Activated CD4-positive, alpha-beta T cell treated with anti-CD3 and anti-CD28 coated beads, Interleukin-2, amount 50 U/mL, for 4 hours (primary cell): ENCODE measurements around the gene SPATA31D3.
"Not testable (repeated sequence)": the region's sequence is repeated elsewhere in the genome, so short reads cannot be mapped to it uniquely, and the experiment has no call there.

Experiments used
- DNase-seq, 2 experiments: peaks; one replicate each; pipeline ENCODE4 v3.0.0-alpha.2; 2020

SPATA31D3 gene

GRCh38 chr9:81943393-81943792, at the start of gene SPATA31D3:
SPATA31D3 (plus strand) TSS chr9:81943500; CDS start chr9:81943586, 86 bp downstream.
- DNase-seq, result not testable (repeated sequence)

- no peak for DNase-seq
Observed at GRCh38 chr9:81893929-81894328, 49.4 kb upstream of the SPATA31D3 start.

- DNase-seq, result no peak
Observed at GRCh38 chr9:81894891-81895290, 48.4 kb upstream of the SPATA31D3 start.

GRCh38 chr9:81896070-81896469, 47.2 kb upstream of the SPATA31D3 start:
- no peak for DNase-seq

GRCh38 chr9:81898851-81899250, 44.4 kb upstream of the SPATA31D3 start:
- DNase-seq, result no peak

GRCh38 chr9:81902196-81902595, 41.1 kb upstream of the SPATA31D3 start:
- DNase-seq, result no peak

- no peak for DNase-seq
Observed at GRCh38 chr9:81902626-81903025, 40.7 kb upstream of the SPATA31D3 start.

GRCh38 chr9:81906671-81907070, 36.6 kb upstream of the SPATA31D3 start:
- DNase-seq, result no peak

- no peak for DNase-seq
Observed at GRCh38 chr9:81912135-81912534, 31.2 kb upstream of the SPATA31D3 start.

GRCh38 chr9:81915801-81916505, 27.3 kb upstream of the SPATA31D3 start:
- DNase-seq, result no peak

- not testable (repeated sequence) for DNase-seq
Observed at GRCh38 chr9:81918507-81918906, 24.8 kb upstream of the SPATA31D3 start.

- DNase-seq, result not testable (repeated sequence)
Observed at GRCh38 chr9:81928305-81928704, 15.0 kb upstream of the SPATA31D3 start, which contains the start of gene SPATA31D4. SPATA31D4 (plus strand) TSS chr9:81928428; CDS start chr9:81928514, 86 bp downstream.

- not testable (repeated sequence) for DNase-seq
Observed at GRCh38 chr9:81930147-81930546, 13.2 kb upstream of the SPATA31D3 start.

- DNase-seq, result not testable (repeated sequence)
Observed at GRCh38 chr9:81933547-81933946, 9.8 kb upstream of the SPATA31D3 start.

- DNase-seq, result not testable (repeated sequence)
Observed at GRCh38 chr9:81948650-81949049, 5.3 kb downstream of the SPATA31D3 start.

GRCh38 chr9:81953096-81953495, 9.8 kb downstream of the SPATA31D3 start:
- no peak for DNase-seq

- DNase-seq, result no peak
Observed at GRCh38 chr9:81955625-81956024, 12.3 kb downstream of the SPATA31D3 start.

- no peak for DNase-seq
Observed at GRCh38 chr9:81964218-81965171, 21.2 kb downstream of the SPATA31D3 start.

GRCh38 chr9:81968026-81968425, 24.7 kb downstream of the SPATA31D3 start:
- DNase-seq, result no peak

- no peak for DNase-seq
Observed at GRCh38 chr9:81969971-81970370, 26.7 kb downstream of the SPATA31D3 start.

- no peak for DNase-seq
Observed at GRCh38 chr9:81971727-81972126, 28.4 kb downstream of the SPATA31D3 start.

GRCh38 chr9:81974764-81975163, 31.5 kb downstream of the SPATA31D3 start:
- no peak for DNase-seq

- no peak for DNase-seq
Observed at GRCh38 chr9:81976351-81976750, 33.1 kb downstream of the SPATA31D3 start.

GRCh38 chr9:81979196-81979595, 35.9 kb downstream of the SPATA31D3 start:
- DNase-seq, result no peak
